SK-N-SH (cell line): Measurements from ENCODE around the gene ARHGEF7. TPM values are rescaled to one million over a fixed set of nuclear protein-coding genes. Genes with fewer than 3 reads are reported as not detected.

Experiments used
- CTCF ChIA-PET: fragments of 300-600, 350-600 bp; formaldehyde crosslinking; extraction: SDS; loops from one replicate; lab custom pipeline; 2021; lab: Yijun Ruan, JAX
- POLR2A ChIA-PET: fragments of 350-600 bp; sonication (Branson Sonifier 250); formaldehyde crosslinking; extraction: SDS; loops from one replicate; lab custom pipeline; 2020; ENCODE audit warnings: antibody characterized with exemption, inconsistent platforms; lab: Yijun Ruan, JAX
- DNase-seq: peaks from one replicate; pipeline ENCODE4 v3.0.0; 2012
- H2AFZ ChIP-seq: fragments of 200-600 bp; sonication (generic); 2 replicates; pipeline ENCODE4 v1.8.1; 2016; ENCODE audit warnings: antibody characterized with exemption, mild to moderate bottlenecking, low read depth
- H3F3A ChIP-seq: fragments of 200-600 bp; sonication (generic); replicated peaks from 2 replicates; pipeline ENCODE3; 2016; ENCODE audit warnings: antibody characterized with exemption, mild to moderate bottlenecking; ENCODE audit not compliant: insufficient read depth
- H3K27ac ChIP-seq, 2 experiments: fragments of 200-500 bp in 1 of 2; fragments of 200-600 bp in 1 of 2; sonication (Bioruptor generic) in 1 of 2; sonication (generic), shearing (Covaris generic) in 1 of 2; 2 replicates each; pipeline versions ENCODE4 v1.5.1 to v1.6.1; 2014 to 2016; ENCODE audit warnings: low read depth in 2 of 2, inconsistent platforms in 1 of 2, low read length in 1 of 2, mild to moderate bottlenecking in 1 of 2, mixed read lengths in 1 of 2
- H3K27me3 ChIP-seq: fragments of 200-600 bp; sonication (generic), shearing (Covaris generic); 2 replicates; pipeline ENCODE4 v1.6.1; 2016; ENCODE audit warnings: mixed run types; ENCODE audit not compliant: insufficient read depth
- H3K36me3 ChIP-seq, 2 experiments: fragments of 200-500 bp in 1 of 2; fragments of 200-600 bp in 1 of 2; sonication (Bioruptor generic) in 1 of 2; sonication (generic) in 1 of 2; replicated peaks in 1 of 2; 2 replicates each; pipeline versions ENCODE3 to v1.5.1; 2014 to 2016; ENCODE audit warnings: low read length in 1 of 2, mild to moderate bottlenecking in 1 of 2; ENCODE audit not compliant: insufficient read depth in 2 of 2, control insufficient read depth in 1 of 2
- H3K4me1 ChIP-seq, 2 experiments: fragments of 200-500 bp in 1 of 2; fragments of 200-600 bp in 1 of 2; sonication (Bioruptor generic) in 1 of 2; sonication (generic), shearing (Covaris generic) in 1 of 2; 2 replicates each; pipeline versions ENCODE4 v1.5.1 to v1.6.1; 2014 to 2016; ENCODE audit warnings: low read depth in 1 of 2, low read length in 1 of 2, mixed run types in 1 of 2; ENCODE audit not compliant: insufficient read depth in 2 of 2, control insufficient read depth in 1 of 2
- H3K4me2 ChIP-seq: fragments of 200-600 bp; sonication (generic), shearing (Covaris generic); 2 replicates; pipeline ENCODE4 v1.6.1; 2017; ENCODE audit warnings: mixed run types
- H3K4me3 ChIP-seq, 2 experiments: fragments of 200-500 bp in 1 of 2; fragments of 200-600 bp in 1 of 2; sonication (Bioruptor generic) in 1 of 2; sonication (generic), shearing (Covaris generic) in 1 of 2; 2 replicates each; pipeline versions ENCODE4 v1.5.1 to v1.8.1; 2014 to 2016; ENCODE audit warnings: low read depth in 2 of 2, inconsistent platforms in 1 of 2, low read length in 1 of 2, mild to moderate bottlenecking in 1 of 2, mixed read lengths in 1 of 2, moderate library complexity in 1 of 2
- H3K79me2 ChIP-seq: fragments of 200-600 bp; sonication (generic); 2 replicates; pipeline ENCODE4 v1.8.1; 2017; ENCODE audit warnings: mild to moderate bottlenecking; ENCODE audit not compliant: insufficient read depth
- H3K9ac ChIP-seq: fragments of 200-600 bp; sonication (generic); 2 replicates; pipeline ENCODE4 v1.6.1; 2017; ENCODE audit warnings: mixed run types
- H3K9me2 ChIP-seq: fragments of 200-600 bp; sonication (generic); 2 replicates; pipeline ENCODE4 v1.6.1; 2017; ENCODE audit warnings: mixed run types
- H3K9me3 ChIP-seq: fragments of 200-600 bp; sonication (generic); 2 replicates; pipeline ENCODE4 v1.6.1; 2017; ENCODE audit warnings: mixed run types, mild to moderate bottlenecking, moderate library complexity
- H4K20me1 ChIP-seq: fragments of 200-600 bp; sonication (generic); 2 replicates; pipeline ENCODE4 v1.6.1; 2017; ENCODE audit warnings: mild to moderate bottlenecking, mixed run types; ENCODE audit not compliant: insufficient read depth
- EZH2phosphoT487 ChIP-seq: fragments of 200-600 bp; sonication (generic); IDR thresholded peaks from 2 replicates; pipeline ENCODE4 v1.6.1; 2017; ENCODE audit warnings: low read depth, mixed run types, mild to moderate bottlenecking, antibody characterized with exemption, moderate library complexity, borderline replicate concordance
- FOSL2 ChIP-seq: IDR thresholded peaks from 2 replicates; pipeline ENCODE4 v1.4.0; 2012; ENCODE audit warnings: low read depth, mild to moderate bottlenecking, moderate library complexity, borderline replicate concordance
- GABPA ChIP-seq: IDR thresholded peaks from 2 replicates; pipeline ENCODE4 v1.4.0; 2012; ENCODE audit warnings: low read depth, mild to moderate bottlenecking
- JUND ChIP-seq: IDR thresholded peaks from 2 replicates; pipeline ENCODE4 v1.4.0; 2012
- NFIC ChIP-seq: IDR thresholded peaks from 2 replicates; pipeline ENCODE4 v1.4.0; 2012; ENCODE audit warnings: borderline replicate concordance
- NRF1 ChIP-seq: IDR thresholded peaks from 2 replicates; pipeline ENCODE4 v1.6.1; 2012; ENCODE audit warnings: low read depth, mild to moderate bottlenecking, low read length
- POLR2AphosphoS5 ChIP-seq: IDR thresholded peaks from 2 replicates; pipeline ENCODE4 v1.6.1; 2012; ENCODE audit warnings: low read depth, low read length
- RAD21 ChIP-seq: IDR thresholded peaks from 2 replicates; pipeline ENCODE4 v1.6.1; 2012; ENCODE audit warnings: mild to moderate bottlenecking, low read length
- RCOR1 ChIP-seq: fragments of 150-350 bp; IDR thresholded peaks from 2 replicates; pipeline ENCODE4 v1.6.1; 2017; ENCODE audit warnings: antibody characterized with exemption, low read length
- SMC3 ChIP-seq: IDR thresholded peaks from 2 replicates; pipeline ENCODE4 v1.6.1; 2012; ENCODE audit warnings: low read depth, low read length, improper control_type of control experiment
- TCF12 ChIP-seq: IDR thresholded peaks from 2 replicates; pipeline ENCODE4 v1.4.0; 2012
- YY1 ChIP-seq: IDR thresholded peaks from 2 replicates; pipeline ENCODE4 v1.4.0; 2012; ENCODE audit warnings: low read depth, mild to moderate bottlenecking
- WGBS: methylation state at CpG from one replicate; pipeline ENCODE4 v1.1.6; 2017; ENCODE audit warnings: low lambda C conversion rate; 5-methylcytosine and 5-hydroxymethylcytosine counted together
- polyA plus RNA-seq, 3 experiments: library from polyadenylated mRNA; depleted of rRNA; stranded (reverse); fragments of >200 nt; gene quantifications; 2 replicates each; pipeline ENCODE4 v1.2.3, GENCODE V29; 2012
- TF ChIP-seq, protein P1 (sequence below): IDR thresholded peaks from 2 replicates; pipeline ENCODE4 v1.4.0; 2012; ENCODE audit warnings: low read depth, borderline replicate concordance
- TF ChIP-seq, protein P2 (sequence below): IDR thresholded peaks from 2 replicates; pipeline ENCODE4 v1.4.0; 2012; ENCODE audit warnings: low read depth, borderline replicate concordance
- TF ChIP-seq, protein P3 (sequence below): fragments of 200-600 bp; sonication (generic); IDR thresholded peaks from 2 replicates; pipeline ENCODE4 v1.6.1; 2017; ENCODE audit warnings: antibody characterized with exemption, mild to moderate bottlenecking, moderate library complexity
- TF ChIP-seq, protein P4 (sequence below): fragments of 150-350 bp; IDR thresholded peaks from 2 replicates; pipeline ENCODE4 v1.6.1; 2017; ENCODE audit warnings: antibody characterized with exemption, low read length, low read depth, borderline replicate concordance
- TF ChIP-seq, protein P5 (sequence below): IDR thresholded peaks from 2 replicates; pipeline ENCODE4 v1.6.1; 2012; ENCODE audit warnings: mild to moderate bottlenecking, low read depth, low read length, moderate library complexity

ARHGEF7 gene
- polyA plus RNA-seq, 1 of the 3 experiments (the other 2 are of a cell fraction): 21.6 TPM

DNA sequence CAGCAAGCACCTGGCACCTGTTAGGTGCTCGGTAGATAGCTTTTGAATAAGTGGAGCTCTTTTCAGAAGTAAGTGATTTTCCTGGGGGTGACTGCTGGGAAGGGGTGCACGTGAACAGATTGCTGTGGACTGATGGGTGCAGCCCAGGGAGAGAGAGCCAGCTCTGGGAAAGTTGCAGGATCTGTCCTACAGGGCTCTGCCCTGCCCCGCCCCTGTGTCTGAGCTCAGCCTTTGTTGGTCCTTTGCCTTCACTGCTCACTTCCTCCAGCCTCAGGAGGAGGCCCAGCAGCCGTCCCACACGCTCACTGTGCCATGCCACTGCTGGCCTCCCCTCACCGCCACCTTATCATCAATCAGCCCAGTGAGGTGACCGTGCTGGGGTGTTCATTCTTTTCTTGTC, 171.6 kb downstream of the ARHGEF7 start:
- no peak overlapping the region for H3K9ac ChIP-seq
- no peak overlapping the region for H3K4me2 ChIP-seq
- no peak overlapping the region for H2AFZ ChIP-seq
- H3K27me3 ChIP-seq: no peaks in the 10 kb centered on the region
- H3F3A ChIP-seq: no peaks in the 10 kb centered on the region
- DNase-seq: no peak
- CTCF ChIA-PET: no interaction called here
- H3K9me3 ChIP-seq: no peaks in the 10 kb centered on the region
- 95% methylated on average over 6 of the region's 7 CpGs for WGBS
- H4K20me1 ChIP-seq: no peaks in the 10 kb centered on the region
- POLR2A ChIA-PET: no interaction called here
- H3K4me1 ChIP-seq: peaks cover under 1 to 19% of the 10 kb centered on the region in 2 experiments; a peak in 2 of 4 replicates
- no peak overlapping the region for H3K4me3 ChIP-seq
- 0 out of 2 replicates have a peak, but pooled peaks cover 3% of the 10 kb centered on the region for H3K79me2 ChIP-seq
- peaks cover 4 to 88% of the 10 kb centered on the region in 2 experiments for H3K36me3 ChIP-seq
- no peak overlapping the region; a peak in 1 of 4 replicates for H3K27ac ChIP-seq
- H3K9me2 ChIP-seq: no peaks in the 10 kb centered on the region
- TF ChIP-seq SMC3: no peak
- no peak for TF ChIP-seq NRF1
- TF ChIP-seq RAD21: no peak
- no peak for TF ChIP-seq NFIC
- TF ChIP-seq EZH2phosphoT487: no peak
- TF ChIP-seq, protein P1, sequence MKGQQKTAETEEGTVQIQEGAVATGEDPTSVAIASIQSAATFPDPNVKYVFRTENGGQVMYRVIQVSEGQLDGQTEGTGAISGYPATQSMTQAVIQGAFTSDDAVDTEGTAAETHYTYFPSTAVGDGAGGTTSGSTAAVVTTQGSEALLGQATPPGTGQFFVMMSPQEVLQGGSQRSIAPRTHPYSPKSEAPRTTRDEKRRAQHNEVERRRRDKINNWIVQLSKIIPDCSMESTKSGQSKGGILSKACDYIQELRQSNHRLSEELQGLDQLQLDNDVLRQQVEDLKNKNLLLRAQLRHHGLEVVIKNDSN: no peak
- no peak for TF ChIP-seq YY1
- no peak for TF ChIP-seq POLR2AphosphoS5
- TF ChIP-seq RCOR1: no peak
- TF ChIP-seq, protein P2, sequence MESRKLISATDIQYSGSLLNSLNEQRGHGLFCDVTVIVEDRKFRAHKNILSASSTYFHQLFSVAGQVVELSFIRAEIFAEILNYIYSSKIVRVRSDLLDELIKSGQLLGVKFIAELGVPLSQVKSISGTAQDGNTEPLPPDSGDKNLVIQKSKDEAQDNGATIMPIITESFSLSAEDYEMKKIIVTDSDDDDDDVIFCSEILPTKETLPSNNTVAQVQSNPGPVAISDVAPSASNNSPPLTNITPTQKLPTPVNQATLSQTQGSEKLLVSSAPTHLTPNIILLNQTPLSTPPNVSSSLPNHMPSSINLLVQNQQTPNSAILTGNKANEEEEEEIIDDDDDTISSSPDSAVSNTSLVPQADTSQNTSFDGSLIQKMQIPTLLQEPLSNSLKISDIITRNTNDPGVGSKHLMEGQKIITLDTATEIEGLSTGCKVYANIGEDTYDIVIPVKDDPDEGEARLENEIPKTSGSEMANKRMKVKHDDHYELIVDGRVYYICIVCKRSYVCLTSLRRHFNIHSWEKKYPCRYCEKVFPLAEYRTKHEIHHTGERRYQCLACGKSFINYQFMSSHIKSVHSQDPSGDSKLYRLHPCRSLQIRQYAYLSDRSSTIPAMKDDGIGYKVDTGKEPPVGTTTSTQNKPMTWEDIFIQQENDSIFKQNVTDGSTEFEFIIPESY: no peak
- no peak for TF ChIP-seq JUND
- TF ChIP-seq, protein P3, sequence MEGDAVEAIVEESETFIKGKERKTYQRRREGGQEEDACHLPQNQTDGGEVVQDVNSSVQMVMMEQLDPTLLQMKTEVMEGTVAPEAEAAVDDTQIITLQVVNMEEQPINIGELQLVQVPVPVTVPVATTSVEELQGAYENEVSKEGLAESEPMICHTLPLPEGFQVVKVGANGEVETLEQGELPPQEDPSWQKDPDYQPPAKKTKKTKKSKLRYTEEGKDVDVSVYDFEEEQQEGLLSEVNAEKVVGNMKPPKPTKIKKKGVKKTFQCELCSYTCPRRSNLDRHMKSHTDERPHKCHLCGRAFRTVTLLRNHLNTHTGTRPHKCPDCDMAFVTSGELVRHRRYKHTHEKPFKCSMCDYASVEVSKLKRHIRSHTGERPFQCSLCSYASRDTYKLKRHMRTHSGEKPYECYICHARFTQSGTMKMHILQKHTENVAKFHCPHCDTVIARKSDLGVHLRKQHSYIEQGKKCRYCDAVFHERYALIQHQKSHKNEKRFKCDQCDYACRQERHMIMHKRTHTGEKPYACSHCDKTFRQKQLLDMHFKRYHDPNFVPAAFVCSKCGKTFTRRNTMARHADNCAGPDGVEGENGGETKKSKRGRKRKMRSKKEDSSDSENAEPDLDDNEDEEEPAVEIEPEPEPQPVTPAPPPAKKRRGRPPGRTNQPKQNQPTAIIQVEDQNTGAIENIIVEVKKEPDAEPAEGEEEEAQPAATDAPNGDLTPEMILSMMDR: no peak
- no peak for TF ChIP-seq GABPA
- TF ChIP-seq FOSL2: no peak
- TF ChIP-seq, protein P4, sequence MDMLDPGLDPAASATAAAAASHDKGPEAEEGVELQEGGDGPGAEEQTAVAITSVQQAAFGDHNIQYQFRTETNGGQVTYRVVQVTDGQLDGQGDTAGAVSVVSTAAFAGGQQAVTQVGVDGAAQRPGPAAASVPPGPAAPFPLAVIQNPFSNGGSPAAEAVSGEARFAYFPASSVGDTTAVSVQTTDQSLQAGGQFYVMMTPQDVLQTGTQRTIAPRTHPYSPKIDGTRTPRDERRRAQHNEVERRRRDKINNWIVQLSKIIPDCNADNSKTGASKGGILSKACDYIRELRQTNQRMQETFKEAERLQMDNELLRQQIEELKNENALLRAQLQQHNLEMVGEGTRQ: no peak
- TF ChIP-seq TCF12: no peak
- TF ChIP-seq, protein P5, sequence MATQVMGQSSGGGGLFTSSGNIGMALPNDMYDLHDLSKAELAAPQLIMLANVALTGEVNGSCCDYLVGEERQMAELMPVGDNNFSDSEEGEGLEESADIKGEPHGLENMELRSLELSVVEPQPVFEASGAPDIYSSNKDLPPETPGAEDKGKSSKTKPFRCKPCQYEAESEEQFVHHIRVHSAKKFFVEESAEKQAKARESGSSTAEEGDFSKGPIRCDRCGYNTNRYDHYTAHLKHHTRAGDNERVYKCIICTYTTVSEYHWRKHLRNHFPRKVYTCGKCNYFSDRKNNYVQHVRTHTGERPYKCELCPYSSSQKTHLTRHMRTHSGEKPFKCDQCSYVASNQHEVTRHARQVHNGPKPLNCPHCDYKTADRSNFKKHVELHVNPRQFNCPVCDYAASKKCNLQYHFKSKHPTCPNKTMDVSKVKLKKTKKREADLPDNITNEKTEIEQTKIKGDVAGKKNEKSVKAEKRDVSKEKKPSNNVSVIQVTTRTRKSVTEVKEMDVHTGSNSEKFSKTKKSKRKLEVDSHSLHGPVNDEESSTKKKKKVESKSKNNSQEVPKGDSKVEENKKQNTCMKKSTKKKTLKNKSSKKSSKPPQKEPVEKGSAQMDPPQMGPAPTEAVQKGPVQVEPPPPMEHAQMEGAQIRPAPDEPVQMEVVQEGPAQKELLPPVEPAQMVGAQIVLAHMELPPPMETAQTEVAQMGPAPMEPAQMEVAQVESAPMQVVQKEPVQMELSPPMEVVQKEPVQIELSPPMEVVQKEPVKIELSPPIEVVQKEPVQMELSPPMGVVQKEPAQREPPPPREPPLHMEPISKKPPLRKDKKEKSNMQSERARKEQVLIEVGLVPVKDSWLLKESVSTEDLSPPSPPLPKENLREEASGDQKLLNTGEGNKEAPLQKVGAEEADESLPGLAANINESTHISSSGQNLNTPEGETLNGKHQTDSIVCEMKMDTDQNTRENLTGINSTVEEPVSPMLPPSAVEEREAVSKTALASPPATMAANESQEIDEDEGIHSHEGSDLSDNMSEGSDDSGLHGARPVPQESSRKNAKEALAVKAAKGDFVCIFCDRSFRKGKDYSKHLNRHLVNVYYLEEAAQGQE: no peak
